Measurements from ENCODE around the gene CALR3.

The CALR3 gene

DNA sequence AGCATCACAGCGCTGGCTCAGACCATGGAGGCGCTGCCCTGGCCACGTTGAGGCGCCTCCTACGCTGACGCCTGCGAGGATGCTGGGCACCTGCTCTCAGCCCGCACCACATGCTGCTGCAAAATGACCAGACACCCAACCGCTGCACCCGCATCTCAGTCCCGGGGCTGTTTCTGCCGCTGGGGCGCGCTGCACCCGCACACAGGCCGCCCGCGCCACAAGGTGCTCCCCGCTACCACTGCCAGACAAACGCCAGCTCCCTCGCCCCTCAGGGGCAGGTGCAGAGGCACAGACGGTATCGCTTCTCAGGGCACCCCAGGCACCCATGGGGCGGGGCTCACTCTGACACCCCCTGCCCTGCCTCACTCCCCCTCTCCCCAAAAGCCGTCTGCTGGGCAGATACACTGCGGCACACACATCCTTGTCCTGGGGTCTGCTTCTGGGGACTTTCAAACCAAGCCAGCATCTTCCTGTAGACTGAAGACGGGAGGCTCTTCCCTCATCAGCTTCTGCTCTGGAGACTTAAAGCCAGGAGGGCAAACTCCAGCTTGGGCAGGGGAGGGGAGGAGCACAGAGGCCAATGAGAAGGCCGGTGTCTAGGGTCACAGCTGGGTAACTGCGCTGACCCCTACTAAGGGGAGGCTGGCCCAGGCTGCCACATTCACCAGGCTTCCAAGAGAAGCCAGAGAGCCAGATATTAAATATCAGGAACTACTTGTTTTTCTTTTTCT, 29.9 kb upstream of the CALR3 start:
- no peak for TF ChIP-seq EP300 (IDR thresholded peaks at IDR 0.05; ENCODE audit: borderline replicate concordance)

DNA sequence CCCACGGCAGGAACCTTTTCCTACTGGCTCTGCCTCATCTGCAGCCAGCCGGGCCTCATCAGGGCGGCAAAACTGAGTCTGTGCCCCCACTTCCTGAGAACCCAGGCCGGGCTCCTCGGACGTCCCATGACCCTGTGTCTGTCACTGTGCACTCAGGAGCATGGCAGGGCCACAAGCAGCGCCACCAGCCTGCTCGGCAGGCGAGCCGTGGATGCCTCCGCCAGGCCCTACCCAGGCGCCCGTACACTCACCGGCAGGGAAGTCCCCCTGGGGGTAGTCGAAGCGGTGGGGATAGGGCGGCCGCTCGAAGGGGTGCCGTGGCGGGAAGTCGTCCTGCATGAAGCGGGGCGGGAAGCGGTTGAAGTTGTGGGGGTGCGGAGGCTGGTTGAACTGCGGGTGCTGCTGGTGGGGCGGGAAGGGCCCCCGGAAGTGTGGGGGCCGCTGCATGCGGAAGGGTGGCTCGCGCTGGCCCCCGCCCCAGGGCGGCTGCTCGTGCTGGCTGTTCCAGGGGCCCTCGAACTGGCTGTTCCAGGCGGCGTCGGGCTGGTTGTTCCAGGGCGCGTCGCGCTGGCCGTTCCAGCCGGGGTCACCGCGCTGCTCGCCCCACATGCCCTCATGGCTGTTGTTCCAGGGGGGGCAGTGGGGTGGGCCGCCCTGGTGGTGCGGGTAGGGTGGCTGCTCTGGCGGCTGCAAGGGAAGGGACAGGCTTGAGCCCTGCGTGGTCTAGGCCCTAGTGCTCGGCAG, 29.2 kb upstream of the CALR3 start:
- TF ChIP-seq, protein P1, sequence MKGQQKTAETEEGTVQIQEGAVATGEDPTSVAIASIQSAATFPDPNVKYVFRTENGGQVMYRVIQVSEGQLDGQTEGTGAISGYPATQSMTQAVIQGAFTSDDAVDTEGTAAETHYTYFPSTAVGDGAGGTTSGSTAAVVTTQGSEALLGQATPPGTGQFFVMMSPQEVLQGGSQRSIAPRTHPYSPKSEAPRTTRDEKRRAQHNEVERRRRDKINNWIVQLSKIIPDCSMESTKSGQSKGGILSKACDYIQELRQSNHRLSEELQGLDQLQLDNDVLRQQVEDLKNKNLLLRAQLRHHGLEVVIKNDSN (IDR thresholded peaks at IDR 0.05), result no peak
- no peak for TF ChIP-seq TEAD4 (IDR thresholded peaks at IDR 0.05)
- TF ChIP-seq, protein P2, sequence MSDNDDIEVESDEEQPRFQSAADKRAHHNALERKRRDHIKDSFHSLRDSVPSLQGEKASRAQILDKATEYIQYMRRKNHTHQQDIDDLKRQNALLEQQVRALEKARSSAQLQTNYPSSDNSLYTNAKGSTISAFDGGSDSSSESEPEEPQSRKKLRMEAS (IDR thresholded peaks at IDR 0.05), result no peak
- no peak for TF ChIP-seq NFIC (IDR thresholded peaks at IDR 0.05)
- no peak for TF ChIP-seq TAF1 (IDR thresholded peaks at IDR 0.05; ENCODE audit: low read depth)
- TF ChIP-seq FOXM1 (IDR thresholded peaks at IDR 0.05; ENCODE audit: borderline replicate concordance, low read depth), result no peak

DNA sequence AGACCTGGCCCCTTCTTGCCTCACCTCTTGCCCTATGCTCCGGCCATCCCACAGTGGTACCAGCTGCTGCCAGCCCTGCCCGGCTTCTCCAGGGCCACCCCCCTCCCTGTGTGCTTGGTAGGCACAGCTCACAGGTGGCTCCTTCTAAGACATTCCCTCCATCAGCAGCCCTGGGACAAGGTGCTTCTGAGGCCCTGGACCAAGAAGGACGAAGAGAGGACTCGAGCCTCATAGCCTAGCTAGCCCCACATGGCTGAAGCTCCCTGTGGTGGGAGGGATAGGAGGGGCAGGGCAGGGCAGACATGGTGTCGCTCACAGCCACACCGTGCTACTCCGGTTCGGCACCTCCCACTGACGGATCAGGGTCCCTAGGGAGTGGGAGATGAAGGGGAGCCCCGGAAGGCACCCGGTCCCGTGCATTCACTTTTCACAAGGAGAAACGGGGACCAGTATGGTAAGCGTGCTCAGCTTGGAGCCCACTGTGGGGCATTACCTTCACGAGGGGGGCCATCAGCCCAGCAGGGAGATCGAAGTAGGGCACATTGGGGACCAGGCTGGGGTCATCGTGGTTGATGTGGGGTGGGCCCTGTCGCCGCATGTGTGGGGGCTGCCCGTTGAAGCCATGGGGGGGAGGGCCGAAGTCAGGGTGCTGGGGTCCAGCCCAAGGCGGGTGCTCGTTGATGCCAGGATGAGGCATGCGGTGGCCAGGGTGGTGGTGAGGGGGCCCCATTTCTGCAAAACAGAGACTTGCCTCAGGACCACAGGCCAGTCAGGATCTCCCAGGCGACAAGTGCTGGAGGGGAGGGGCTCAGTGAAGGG, 26.8 kb upstream of the CALR3 start:
- TF ChIP-seq CEBPB (IDR thresholded peaks at IDR 0.05) (no peak), FOXM1 (IDR thresholded peaks at IDR 0.05; ENCODE audit: borderline replicate concordance, low read depth) (no peak), EGR1 (IDR thresholded peaks at IDR 0.05) (no peak), RAD21 (IDR thresholded peaks at IDR 0.05; ENCODE audit: low read depth) (no peak), TEAD4 (IDR thresholded peaks at IDR 0.05) (no peak), YY1 (IDR thresholded peaks at IDR 0.05; ENCODE audit: low read depth) (no peak), TAF1 (IDR thresholded peaks at IDR 0.05; ENCODE audit: low read depth) (no peak), ZBTB7A (IDR thresholded peaks at IDR 0.05; ENCODE audit: low read depth) (no peak), NFIC (IDR thresholded peaks at IDR 0.05) (no peak), EP300 (IDR thresholded peaks at IDR 0.05; ENCODE audit: borderline replicate concordance) (no peak), CREB1 (IDR thresholded peaks at IDR 0.05; ENCODE audit: low read depth) (no peak), TCF12 (IDR thresholded peaks at IDR 0.05; ENCODE audit: low read depth) (no peak)
- TF ChIP-seq, protein P1 (IDR thresholded peaks at IDR 0.05), result no peak
- TF ChIP-seq, protein P3, sequence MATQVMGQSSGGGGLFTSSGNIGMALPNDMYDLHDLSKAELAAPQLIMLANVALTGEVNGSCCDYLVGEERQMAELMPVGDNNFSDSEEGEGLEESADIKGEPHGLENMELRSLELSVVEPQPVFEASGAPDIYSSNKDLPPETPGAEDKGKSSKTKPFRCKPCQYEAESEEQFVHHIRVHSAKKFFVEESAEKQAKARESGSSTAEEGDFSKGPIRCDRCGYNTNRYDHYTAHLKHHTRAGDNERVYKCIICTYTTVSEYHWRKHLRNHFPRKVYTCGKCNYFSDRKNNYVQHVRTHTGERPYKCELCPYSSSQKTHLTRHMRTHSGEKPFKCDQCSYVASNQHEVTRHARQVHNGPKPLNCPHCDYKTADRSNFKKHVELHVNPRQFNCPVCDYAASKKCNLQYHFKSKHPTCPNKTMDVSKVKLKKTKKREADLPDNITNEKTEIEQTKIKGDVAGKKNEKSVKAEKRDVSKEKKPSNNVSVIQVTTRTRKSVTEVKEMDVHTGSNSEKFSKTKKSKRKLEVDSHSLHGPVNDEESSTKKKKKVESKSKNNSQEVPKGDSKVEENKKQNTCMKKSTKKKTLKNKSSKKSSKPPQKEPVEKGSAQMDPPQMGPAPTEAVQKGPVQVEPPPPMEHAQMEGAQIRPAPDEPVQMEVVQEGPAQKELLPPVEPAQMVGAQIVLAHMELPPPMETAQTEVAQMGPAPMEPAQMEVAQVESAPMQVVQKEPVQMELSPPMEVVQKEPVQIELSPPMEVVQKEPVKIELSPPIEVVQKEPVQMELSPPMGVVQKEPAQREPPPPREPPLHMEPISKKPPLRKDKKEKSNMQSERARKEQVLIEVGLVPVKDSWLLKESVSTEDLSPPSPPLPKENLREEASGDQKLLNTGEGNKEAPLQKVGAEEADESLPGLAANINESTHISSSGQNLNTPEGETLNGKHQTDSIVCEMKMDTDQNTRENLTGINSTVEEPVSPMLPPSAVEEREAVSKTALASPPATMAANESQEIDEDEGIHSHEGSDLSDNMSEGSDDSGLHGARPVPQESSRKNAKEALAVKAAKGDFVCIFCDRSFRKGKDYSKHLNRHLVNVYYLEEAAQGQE (IDR thresholded peaks at IDR 0.05; ENCODE audit: low read depth), result no peak
- TF ChIP-seq, protein P2 (IDR thresholded peaks at IDR 0.05), result no peak

DNA sequence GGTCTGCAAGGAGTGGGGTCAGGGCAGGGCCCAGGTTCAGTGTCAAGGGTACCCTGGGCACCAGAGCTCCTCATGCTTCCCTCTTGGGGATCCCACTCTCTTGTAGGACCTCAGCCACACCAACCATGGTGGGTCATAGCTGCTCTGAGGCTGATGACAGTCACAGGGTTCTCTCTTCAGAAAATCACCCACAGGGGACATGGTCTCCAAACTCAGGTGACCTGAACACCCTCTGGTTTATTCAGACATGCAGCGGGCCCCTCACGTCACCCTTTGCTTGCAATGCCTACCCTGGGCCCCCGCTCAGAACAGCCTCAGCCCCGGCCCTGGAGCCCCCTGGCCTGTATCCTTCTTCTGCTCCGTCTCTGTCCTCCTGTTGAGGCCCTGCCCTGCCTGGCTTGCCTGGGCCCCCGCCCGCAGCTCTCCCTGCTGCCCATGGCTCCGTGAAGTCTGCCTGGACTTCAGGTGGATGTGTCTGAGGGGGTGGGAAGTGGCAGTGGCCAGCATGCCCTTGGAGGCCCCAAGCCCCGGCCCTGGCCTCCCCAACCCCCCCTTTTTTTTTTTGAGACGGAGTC, 25.8 kb upstream of the CALR3 start:
- no peak for TF ChIP-seq RAD21 (IDR thresholded peaks at IDR 0.05; ENCODE audit: low read depth)
- TF ChIP-seq, protein P1 (IDR thresholded peaks at IDR 0.05), result no peak
- no peak for TF ChIP-seq FOXM1 (IDR thresholded peaks at IDR 0.05; ENCODE audit: borderline replicate concordance, low read depth)
- no peak for TF ChIP-seq CEBPB (IDR thresholded peaks at IDR 0.05)
- TF ChIP-seq, protein P2 (IDR thresholded peaks at IDR 0.05), result no peak
- TF ChIP-seq NFIC (IDR thresholded peaks at IDR 0.05), result no peak
- no peak for TF ChIP-seq EP300 (IDR thresholded peaks at IDR 0.05; ENCODE audit: borderline replicate concordance)
- no peak for TF ChIP-seq YY1 (IDR thresholded peaks at IDR 0.05; ENCODE audit: low read depth)
- TF ChIP-seq EGR1 (IDR thresholded peaks at IDR 0.05), result no peak
- TF ChIP-seq TEAD4 (IDR thresholded peaks at IDR 0.05), result no peak
- TF ChIP-seq, protein P3 (IDR thresholded peaks at IDR 0.05; ENCODE audit: low read depth), result no peak
- no peak for TF ChIP-seq TAF1 (IDR thresholded peaks at IDR 0.05; ENCODE audit: low read depth)
- TF ChIP-seq ZBTB7A (IDR thresholded peaks at IDR 0.05; ENCODE audit: low read depth), result no peak
- no peak for TF ChIP-seq CREB1 (IDR thresholded peaks at IDR 0.05; ENCODE audit: low read depth)
- no peak for TF ChIP-seq TCF12 (IDR thresholded peaks at IDR 0.05; ENCODE audit: low read depth)
